T-helper 2 cell treated with Interferon-gamma antibody and Interleukin-4, amounts not matched to agents 5 μg/mL and 100 μg/mL, for 36 hours (primary cell): ENCODE measurements around the gene MRPL30.
"Not testable (repeated sequence)": the region's sequence is repeated elsewhere in the genome, so short reads cannot be mapped to it uniquely, and the experiment has no call there.

Experiments used
- DNase-seq: peaks from one replicate; pipeline ENCODE4 v3.0.0; 2021; ENCODE audit warnings: low spot score
- H3K27ac Mint-ChIP-seq: one replicate; pipeline ENCODE4 v1.8.0; 2021; ENCODE audit warnings: mild to moderate bottlenecking, mixed read lengths
- H3K27me3 Mint-ChIP-seq: one replicate; pipeline ENCODE4 v1.8.0; 2021; ENCODE audit warnings: low read depth, mixed read lengths
- H3K36me3 Mint-ChIP-seq: one replicate; pipeline ENCODE4 v1.8.0; 2021; ENCODE audit warnings: low read depth, mixed read lengths
- H3K4me1 Mint-ChIP-seq: one replicate; pipeline ENCODE4 v1.8.0; 2021; ENCODE audit warnings: low read depth, mixed read lengths
- H3K4me3 Mint-ChIP-seq: one replicate; pipeline ENCODE4 v1.8.0; 2022; ENCODE audit warnings: mild to moderate bottlenecking, moderate library complexity, mixed read lengths
- H3K9me3 Mint-ChIP-seq: one replicate; pipeline ENCODE4 v1.8.0; 2021; ENCODE audit warnings: mixed read lengths

The MRPL30 gene

DNA sequence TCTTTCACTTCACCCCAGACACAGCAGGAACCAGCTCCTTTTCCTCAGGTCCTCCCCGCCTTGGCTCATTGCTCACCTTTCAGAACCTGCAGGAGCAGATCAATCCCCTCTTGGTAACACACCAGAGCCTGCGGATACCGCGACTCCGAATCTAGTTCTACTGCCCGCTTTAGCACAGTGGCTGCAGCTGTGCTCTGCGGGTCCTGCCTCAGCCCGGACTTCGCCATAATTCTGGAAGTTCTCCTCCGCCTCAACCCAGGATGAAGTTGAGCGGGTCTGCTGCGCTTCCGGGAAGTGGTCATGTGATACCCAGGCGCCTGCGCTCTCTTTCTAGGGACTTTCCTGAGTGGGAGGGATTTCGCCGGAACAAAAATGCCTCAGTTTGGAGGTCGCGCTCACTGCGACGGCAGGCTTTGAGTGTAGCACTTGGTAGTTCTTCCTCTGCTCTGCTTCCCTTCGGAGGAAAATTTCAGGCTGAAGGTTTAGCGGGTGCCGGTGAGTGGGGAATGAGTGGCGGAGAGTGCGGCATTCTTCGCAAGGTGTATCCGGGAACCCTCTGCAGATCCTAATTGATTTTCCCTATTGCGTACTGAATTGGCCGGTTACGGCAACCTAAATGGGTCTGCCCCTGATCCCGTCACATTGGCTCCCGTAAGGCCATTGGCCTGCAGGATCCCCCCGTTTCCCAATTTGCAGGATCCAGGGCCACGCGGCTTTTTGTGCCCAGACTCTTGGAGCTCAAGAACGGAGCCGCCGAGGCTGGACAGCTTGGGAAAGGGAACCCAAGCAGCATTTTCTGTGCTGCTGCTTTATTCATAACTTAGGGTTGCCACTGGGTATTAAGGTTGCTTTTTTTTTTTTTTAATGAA, at the start of gene MRPL30, which contains the start of gene MITD1:
MRPL30 (plus strand) TSS at position 430 of the 869 bp plus-strand sequence. CDS start 5,020 bp downstream, outside the sequence.
MITD1 (minus strand) TSS at position 304 of the 869 bp plus-strand sequence; CDS start at position 227, 77 bp downstream.
- Mint-ChIP-seq H3K4me3 (peak within 1 kb of the TSS; percentile 99), H3K9me3 (no peaks in the 10 kb centered on the region), H3K4me1 (peaks cover 39% of the 10 kb centered on the region), H3K27me3 (no peaks in the 10 kb centered on the region), H3K27ac (peak within 1 kb of the TSS; percentile 96), H3K36me3 (peaks cover 22% of the 10 kb centered on the region)
- peak; percentile 91 for DNase-seq

DNA sequence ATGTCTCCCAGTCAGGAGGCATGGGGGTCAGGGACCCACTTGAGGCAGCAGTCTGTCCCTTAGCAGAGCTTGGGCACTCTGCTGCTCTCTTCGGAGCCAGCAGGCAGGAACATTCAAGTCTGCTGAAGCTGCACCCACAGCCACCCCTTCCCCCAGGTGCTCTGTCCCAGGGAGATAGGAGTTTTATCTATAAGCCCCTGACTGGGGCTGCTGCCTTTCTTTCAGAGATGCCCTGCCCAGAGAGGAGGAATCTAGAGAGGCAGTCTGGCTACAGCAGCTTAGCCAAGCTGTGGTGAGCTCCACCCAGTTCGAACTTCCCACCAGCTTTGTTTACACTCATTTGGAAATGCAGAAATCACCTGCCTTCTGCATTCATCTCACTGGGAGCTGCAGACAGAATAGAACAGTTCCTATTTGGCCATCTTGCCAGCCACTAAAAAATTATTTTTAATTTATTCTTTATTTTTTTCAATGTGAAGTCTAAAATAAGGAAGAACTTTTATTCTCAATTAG, 45.9 kb upstream of the MRPL30 start:
- H3K36me3 Mint-ChIP-seq: not testable (repeated sequence)
- H3K27me3 Mint-ChIP-seq: peaks cover 23% of the 10 kb centered on the region

GRCh38 chr2:99139003-99139402, 42.0 kb upstream of the MRPL30 start:
- no peak overlapping the region for H3K4me3 Mint-ChIP-seq
- peaks cover 3% of the 10 kb centered on the region for H3K9me3 Mint-ChIP-seq
- H3K4me1 Mint-ChIP-seq: peaks cover 6% of the 10 kb centered on the region
- DNase-seq: no peak
- H3K27ac Mint-ChIP-seq: no peak overlapping the region
- H3K36me3 Mint-ChIP-seq: no peaks in the 10 kb centered on the region
- H3K27me3 Mint-ChIP-seq: peaks cover 29% of the 10 kb centered on the region

More for the DNA sequence above, 45.9 kb upstream of the MRPL30 start:
- H3K4me1 Mint-ChIP-seq, H3K27ac Mint-ChIP-seq, DNase-seq, H3K4me3 Mint-ChIP-seq: not testable (repeated sequence)
- H3K9me3 Mint-ChIP-seq: peaks cover 34% of the 10 kb centered on the region

DNA sequence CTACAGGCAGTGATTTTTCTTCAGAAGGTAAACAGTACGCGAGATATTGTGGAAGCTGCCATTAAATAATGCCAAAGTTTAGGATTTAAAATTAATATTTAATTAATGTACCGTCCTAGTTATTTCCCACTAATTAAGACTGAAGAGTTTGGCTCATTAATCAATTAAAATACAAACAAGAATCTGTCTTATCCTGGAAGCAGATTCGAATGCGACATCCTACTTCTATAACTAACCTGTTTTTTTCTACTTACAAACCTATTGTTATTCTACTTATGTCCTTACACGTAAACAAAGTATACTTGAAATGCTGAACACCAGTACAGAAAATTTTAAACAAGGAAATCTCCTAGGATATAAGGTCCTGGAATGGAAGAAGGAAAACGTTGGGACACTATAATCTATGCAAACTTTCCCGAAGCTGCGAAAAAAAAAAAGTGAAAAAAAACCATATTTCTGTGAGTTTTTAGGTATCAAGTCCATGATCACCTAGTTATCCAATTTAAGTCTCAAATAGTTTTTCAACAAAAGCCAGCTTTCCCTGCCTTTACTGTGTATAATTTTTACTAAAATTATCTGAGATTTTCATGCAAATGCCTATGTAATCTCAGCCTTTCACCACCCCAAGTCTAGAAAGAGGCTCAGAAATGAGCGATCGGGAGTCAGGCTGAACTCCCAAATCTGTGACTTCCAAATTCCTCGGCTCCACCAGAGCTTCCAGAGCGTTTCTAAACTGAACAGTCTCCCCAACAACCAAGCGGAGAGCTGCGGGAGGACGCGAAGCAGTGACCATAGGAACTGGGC, 40.7 kb upstream of the MRPL30 start:
- peak overlapping the region; percentile 79 for H3K27ac Mint-ChIP-seq
- H3K4me3 Mint-ChIP-seq: peak overlapping the region; percentile 93
- H3K4me1 Mint-ChIP-seq: peaks cover 6% of the 10 kb centered on the region
- H3K36me3 Mint-ChIP-seq: no peaks in the 10 kb centered on the region
- H3K9me3 Mint-ChIP-seq: no peaks in the 10 kb centered on the region
- DNase-seq: no peak
- peaks cover 27% of the 10 kb centered on the region for H3K27me3 Mint-ChIP-seq

DNA sequence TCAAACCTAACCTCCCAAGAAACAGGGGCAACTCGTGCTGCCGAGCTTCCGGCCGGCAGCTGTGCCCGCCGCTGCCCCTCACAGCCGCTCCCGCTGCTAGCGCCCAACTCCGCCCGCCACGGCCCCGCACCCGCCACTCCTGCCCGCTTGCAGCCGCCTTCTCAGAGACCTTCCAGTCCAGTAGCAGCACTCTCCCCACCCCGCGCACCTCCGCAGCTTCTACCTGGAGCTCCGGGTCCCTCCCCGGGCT, 40.2 kb upstream of the MRPL30 start:
- no peak for DNase-seq
- Mint-ChIP-seq H3K27ac (peak overlapping the region; percentile 79), H3K4me1 (peaks cover 6% of the 10 kb centered on the region), H3K36me3 (no peaks in the 10 kb centered on the region), H3K9me3 (no peaks in the 10 kb centered on the region), H3K27me3 (peaks cover 25% of the 10 kb centered on the region), H3K4me3 (peak overlapping the region; percentile 93)

DNA sequence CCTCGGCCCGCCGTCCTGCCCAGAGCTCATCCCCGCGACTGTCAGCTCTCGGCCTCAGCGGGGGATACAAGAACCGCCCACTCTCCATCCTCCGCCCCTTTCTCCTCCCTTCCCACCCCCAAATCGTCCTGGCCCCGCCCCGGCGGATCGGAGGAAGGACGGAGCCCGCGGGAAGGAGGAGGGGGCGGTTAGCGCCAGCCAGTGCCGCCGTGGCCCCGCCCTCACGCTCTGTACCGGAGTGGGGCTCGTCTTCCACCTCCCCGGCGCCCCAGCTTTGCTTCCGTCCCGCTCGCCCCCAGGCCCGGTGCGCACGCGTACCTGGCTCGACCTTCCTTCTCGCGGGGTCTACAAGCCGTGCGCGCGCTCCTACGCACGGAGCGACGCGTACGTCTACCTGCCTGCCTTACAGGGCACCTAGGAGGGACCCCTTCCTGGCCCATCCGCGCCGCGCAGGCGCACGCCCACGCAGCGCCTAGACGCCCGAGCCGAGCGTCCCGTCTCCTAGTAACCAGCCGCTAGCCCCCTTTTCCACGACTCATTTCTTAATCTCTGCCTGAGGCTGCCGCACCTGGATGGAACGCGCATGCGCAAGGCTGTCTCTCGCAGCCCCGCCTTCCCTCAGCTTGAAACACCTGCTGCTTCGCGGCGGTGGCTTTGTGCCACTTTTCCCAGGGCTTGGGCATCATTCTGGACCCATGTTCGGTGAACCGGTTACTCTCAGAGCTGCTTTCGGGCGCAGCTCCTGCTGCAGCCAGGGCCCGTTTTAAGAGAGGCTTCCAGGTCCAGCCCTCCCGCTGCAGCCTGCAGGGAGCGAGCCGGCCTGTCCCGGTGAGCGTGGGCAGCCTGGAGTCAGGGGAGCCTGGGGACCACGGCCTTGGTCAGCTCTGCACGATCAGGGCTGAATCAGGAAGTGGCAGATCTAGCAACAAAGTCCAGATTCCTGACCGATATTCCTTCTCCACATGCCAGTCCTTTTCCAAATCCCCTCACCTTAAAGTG, 39.6 kb upstream of the MRPL30 start, which contains the start of gene C2orf15:
C2orf15 (plus strand) TSS at position 598 of the 999 bp plus-strand sequence. CDS start 8,852 bp downstream, outside the sequence.
- DNase-seq: peak; percentile 93
- Mint-ChIP-seq H3K4me3 (peak within 1 kb of the TSS; percentile 93), H3K36me3 (no peaks in the 10 kb centered on the region), H3K4me1 (peaks cover 6% of the 10 kb centered on the region), H3K27me3 (peaks cover 25% of the 10 kb centered on the region), H3K9me3 (no peaks in the 10 kb centered on the region), H3K27ac (peak within 1 kb of the TSS; percentile 79)

- Mint-ChIP-seq H3K9me3 (no peaks in the 10 kb centered on the region), H3K4me1 (peaks cover 5% of the 10 kb centered on the region), H3K27ac (no peak overlapping the region), H3K27me3 (no peaks in the 10 kb centered on the region), H3K4me3 (no peak overlapping the region), H3K36me3 (peaks cover 3% of the 10 kb centered on the region)
- no peak for DNase-seq
Measured at GRCh38 chr2:99150706-99151105, 30.3 kb upstream of the MRPL30 start.

DNA sequence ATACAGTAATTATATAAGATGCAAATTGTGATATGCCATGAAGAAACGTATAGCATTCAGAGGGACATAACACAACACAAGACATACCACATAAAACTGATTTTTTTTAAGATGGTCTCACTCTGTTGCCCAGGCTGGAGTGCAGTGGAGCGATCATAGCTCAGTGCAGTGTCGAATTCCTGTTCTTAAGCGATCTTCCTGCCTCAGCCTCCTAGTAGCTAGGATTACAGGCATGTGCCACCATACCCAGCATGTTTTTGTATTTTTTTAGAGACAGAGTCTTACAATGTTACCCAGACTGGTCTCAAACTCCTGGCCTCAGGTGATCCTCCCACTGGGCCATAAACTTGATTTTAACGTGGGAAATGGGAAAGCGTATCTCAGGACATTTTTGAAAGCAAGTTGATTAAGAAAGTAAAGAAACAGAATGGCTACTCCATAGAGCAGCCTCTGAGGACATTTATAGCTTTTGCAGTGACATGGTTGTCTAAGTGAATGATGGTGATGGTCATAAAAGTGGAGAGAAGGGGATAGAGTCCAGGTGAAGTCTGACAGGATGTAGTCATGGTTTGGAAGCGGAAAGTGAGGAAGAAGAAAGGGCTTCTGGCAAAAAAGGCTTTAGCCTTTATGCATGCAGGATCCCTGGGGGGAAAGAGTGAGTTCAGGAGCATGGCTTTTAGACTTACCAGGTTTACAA, 28.6 kb upstream of the MRPL30 start:
- Mint-ChIP-seq H3K27ac (no peak overlapping the region), H3K4me3 (no peak overlapping the region), H3K9me3 (no peaks in the 10 kb centered on the region), H3K36me3 (peaks cover 12% of the 10 kb centered on the region), H3K27me3 (no peaks in the 10 kb centered on the region), H3K4me1 (peaks cover 13% of the 10 kb centered on the region)
- DNase-seq: no peak

DNA sequence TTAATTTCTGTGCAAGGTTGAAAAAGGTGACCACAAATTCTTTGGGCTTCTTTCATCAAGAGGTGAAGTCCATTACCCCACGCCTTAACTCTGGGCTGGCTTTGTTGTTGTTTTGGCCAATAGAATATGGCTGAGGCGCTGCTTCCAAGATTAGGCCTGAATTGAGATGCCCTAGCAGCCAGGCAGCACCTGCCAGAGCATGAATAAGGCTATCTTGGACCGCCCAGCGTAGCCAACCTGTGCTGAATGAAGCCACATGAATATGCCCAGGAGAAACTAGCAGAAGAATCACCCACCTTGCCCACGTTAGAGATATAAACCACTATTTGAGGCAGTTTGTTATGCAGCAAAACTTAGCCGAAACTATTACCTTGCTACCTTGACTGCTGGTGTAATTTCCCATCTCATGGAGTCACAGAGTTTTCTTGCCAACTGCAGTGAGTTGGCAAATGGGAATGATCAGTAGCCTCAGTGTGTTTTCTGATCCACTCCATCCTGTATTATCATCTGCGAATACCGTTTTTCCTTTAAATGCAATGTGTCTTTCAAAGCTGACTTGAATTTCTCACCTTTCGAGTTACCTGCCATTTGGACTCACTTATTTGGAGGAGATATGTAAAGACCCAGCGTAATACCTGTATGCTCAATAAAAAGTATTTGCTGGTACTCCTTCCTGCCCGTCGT, 26.9 kb upstream of the MRPL30 start:
- Mint-ChIP-seq H3K9me3 (no peaks in the 10 kb centered on the region), H3K27ac (peak overlapping the region; percentile 86), H3K4me3 (peak overlapping the region; percentile 87), H3K36me3 (peaks cover 17% of the 10 kb centered on the region), H3K27me3 (no peaks in the 10 kb centered on the region), H3K4me1 (peaks cover 15% of the 10 kb centered on the region)
- DNase-seq: no peak

- Mint-ChIP-seq H3K27ac (peak within 1 kb of the TSS; percentile 86), H3K9me3 (no peaks in the 10 kb centered on the region), H3K27me3 (no peaks in the 10 kb centered on the region), H3K36me3 (peaks cover 24% of the 10 kb centered on the region), H3K4me1 (peaks cover 15% of the 10 kb centered on the region), H3K4me3 (peak within 1 kb of the TSS; percentile 87)
- DNase-seq: peak; percentile 95
Measured at GRCh38 chr2:99154643-99155536, 26.1 kb upstream of the MRPL30 start, which contains the start of the genes LIPT1 and TSGA10. LIPT1 (plus strand) TSS chr2:99154967; CDS start chr2:99161958, 6,991 bp downstream. TSGA10 (minus strand) TSS chr2:99154942; CDS start chr2:99109439, 45,503 bp downstream.

DNA sequence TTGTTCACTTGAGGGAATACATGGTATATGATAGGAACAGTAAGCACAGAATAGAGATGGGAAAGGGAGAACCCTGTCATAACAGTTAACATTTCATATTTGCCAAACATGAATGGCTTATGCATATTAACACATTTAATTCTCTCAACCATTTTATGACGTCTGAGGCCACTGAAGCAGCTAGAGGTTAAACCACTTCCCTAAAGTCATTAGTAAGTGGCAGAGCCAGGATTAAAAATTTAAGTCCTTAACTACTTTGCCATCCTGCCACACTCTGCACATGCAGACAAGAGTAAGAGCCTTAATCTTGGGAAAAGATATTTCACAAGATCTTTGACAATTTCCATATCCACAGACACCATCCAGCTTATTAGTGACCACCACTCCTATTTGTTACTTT, 24.1 kb upstream of the MRPL30 start:
- no peak for DNase-seq
- peaks cover 27% of the 10 kb centered on the region for H3K36me3 Mint-ChIP-seq
- no peaks in the 10 kb centered on the region for H3K27me3 Mint-ChIP-seq
- H3K4me3 Mint-ChIP-seq: peak overlapping the region; percentile 87
- H3K9me3 Mint-ChIP-seq: no peaks in the 10 kb centered on the region
- H3K27ac Mint-ChIP-seq: no peak overlapping the region
- H3K4me1 Mint-ChIP-seq: peaks cover 12% of the 10 kb centered on the region
